Glomerular visceral epithelial cell (primary cell): ENCODE measurements around the gene MAP7D1.
"Not testable (repeated sequence)": the region's sequence is repeated elsewhere in the genome, so short reads cannot be mapped to it uniquely, and the experiment has no call there.

Experiments
- DNase-seq: peaks from one replicate; pipeline ENCODE4 v3.0.0-alpha.2; 2016; ENCODE audit errors: extremely low spot score

MAP7D1 gene

GRCh38 chr1:36151845-36152203, 4.1 kb upstream of the MAP7D1 start:
- DNase-seq: no peak

DNA sequence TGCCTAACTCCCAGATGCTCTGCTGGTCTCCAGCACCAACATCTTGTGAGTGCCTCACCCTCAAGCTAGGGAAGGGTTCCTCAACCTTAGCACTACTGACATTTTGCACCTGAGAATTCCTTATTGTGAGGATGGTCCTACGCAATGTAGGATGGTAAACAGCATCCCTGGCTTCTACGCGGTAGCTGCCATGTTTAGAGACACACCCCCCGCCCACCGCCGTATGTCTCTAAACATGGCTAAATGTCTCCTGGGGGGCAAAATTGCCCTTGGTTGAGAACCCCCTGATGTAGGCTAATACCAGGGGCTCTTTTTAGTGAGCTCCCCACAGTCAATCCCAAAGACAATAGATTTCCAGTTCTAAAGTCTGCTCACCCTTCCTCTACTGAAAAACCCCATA, 2.5 kb upstream of the MAP7D1 start:
- DNase-seq: no peak

GRCh38 chr1:36154335-36154734, 1.6 kb upstream of the MAP7D1 start:
- DNase-seq: no peak

GRCh38 chr1:36154765-36155407, 1.1 kb upstream of the MAP7D1 start:
- DNase-seq: no peak

- DNase-seq: peak; percentile 55
These were observed 562 bp downstream of the MAP7D1 start for GRCh38 chr1:36156329-36157114.

GRCh38 chr1:36157115-36157903, 1.3 kb downstream of the MAP7D1 start:
- no peak for DNase-seq

DNA sequence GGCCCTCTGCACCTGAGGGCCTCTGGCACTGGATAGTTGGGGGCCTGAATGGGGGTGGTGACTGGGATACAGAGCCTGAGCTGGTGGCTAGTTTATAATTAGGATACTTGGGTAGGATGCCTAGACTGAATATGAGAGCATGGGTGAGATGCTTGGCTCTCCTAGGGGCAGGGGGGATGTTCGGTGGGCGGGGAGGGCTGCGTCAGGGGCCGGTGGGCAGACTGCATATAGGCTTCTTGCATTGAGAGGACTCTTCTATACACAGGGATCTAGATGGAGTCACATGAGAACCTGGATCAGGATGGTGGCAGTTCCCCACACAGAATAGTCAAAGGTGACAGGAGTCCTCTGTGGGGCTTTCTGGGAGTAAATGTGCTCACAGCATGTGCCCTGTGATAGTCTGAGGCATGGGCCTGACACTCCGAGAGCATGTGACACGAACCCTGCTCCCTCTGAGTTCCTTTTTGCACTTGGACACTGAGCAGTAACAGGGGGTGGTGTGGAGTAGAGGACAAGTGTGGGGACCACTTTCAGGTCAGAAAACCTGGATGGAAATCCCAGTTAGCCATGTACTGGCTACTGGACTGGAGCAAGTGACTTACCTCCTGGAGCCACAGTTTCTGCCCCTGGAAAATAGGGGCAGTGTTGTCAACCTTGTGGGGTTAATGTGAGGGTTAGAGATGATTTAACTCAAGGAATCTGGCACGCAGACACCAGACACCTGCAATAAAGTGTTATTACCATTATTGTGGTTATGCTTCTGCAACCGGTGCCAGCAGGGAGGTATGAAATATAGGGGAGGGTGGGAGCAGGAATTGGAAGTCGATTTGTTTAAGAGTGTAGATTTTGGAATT, 2.2 kb downstream of the MAP7D1 start:
- DNase-seq: no peak

DNA sequence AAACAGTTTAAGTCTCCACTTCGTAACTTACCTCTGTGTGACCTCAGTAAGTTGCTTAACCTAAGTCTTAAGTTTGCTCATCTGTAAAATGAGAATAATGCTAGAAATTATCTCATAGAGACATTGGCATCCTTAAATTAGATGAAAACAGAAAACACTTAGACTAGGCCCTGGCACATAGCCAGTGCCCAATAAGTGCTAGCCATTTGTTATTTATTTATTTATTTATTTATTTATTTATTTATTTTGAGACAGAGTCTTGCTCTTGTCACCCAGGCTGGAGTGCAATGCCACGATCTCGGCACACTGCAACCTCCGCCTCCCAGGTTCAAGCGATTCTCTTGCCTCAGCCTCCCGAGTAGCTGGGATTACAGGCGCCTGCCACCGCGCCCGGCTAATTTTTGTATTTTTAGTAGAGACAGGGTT, 2.9 kb downstream of the MAP7D1 start:
- not testable (repeated sequence) for DNase-seq

DNA sequence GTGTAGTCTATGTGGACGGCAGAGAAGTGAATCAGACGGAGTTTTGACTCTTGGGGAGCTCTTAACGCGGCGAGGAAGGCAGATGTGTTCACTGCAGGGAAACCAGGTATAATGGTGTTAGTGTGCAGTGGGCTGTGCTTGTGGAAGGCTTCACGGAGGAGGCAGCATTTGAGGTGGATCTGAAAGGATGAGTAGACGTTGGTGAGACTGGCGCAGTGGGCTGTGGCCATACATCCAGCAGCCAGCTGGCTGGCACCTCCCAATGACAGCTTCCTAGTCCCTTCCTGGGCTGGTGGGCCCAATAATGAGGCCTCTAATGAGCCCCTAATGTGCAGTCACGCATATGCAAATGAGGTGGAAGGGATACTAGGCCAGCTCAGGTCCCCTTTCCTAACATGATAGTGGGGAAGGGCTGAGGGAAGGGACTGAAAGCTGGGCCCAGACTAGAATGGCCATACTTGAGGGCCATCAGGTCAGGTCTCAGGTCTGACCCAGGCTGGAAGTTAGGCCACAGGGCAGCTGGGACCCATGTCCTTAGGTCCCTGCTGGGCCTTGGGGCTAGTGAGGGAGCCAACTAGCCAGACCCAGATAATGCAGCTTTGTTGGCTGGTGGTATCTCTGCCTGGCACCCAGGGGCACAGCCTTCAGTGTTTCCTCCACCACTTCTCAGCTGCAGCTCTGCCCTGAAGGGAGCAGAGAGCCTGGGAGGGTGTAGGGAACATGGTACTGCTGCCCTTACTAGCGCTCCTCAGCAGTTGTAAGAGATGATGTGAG, 3.8 kb downstream of the MAP7D1 start:
- no peak for DNase-seq

DNA sequence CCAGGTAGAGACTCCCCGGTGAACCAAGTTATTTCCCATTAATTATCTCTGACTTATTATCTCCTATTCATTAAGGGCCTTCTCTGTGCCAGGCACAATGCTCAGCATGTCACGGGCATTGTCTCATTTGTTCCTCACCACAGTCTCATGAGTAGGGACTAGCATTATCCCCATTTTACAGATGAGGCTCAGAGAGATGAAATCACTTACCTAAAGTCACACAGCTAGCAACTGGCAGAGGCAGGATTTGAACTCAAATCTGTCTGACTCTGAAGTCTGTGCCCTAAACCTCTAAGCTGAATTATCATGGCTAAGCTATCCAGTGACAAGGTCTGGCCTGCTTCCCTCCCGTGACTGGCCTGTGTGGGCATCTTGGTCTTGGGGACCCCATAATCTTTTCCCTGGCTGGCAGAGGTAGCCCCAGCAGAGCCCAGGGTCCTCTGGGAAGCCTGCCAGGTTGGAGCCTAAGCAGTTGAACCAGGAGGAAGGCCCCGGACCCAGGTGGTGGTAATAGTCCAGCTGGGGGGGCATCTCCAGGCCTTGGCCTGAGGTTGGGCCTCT, 4.5 kb downstream of the MAP7D1 start:
- no peak for DNase-seq

GRCh38 chr1:36160949-36161485, 5.1 kb downstream of the MAP7D1 start:
- DNase-seq: peak; percentile 88

GRCh38 chr1:36161641-36162531, 5.9 kb downstream of the MAP7D1 start:
- DNase-seq: peak; percentile 94

- no peak for DNase-seq
These were observed 6.8 kb downstream of the MAP7D1 start for GRCh38 chr1:36162680-36163239.

DNA sequence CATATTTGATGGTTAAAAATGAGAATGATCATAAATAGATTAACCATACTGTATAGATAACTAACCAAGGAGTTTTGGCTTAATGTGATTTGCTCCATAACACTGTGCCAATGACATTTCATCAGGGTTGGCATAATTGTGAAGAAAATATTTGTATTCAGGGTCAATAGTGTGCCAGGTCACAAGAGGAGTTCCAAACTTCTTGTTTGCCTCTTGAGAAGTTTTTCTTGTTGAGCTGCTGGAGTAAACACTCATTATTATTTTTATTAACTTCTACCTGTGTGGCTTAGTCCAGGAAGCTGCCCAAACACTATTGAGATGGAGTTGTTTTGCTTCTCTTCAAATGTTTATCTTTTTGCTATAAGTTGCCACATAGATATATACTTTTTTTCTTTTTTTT, 7.5 kb downstream of the MAP7D1 start:
- DNase-seq: no peak

DNA sequence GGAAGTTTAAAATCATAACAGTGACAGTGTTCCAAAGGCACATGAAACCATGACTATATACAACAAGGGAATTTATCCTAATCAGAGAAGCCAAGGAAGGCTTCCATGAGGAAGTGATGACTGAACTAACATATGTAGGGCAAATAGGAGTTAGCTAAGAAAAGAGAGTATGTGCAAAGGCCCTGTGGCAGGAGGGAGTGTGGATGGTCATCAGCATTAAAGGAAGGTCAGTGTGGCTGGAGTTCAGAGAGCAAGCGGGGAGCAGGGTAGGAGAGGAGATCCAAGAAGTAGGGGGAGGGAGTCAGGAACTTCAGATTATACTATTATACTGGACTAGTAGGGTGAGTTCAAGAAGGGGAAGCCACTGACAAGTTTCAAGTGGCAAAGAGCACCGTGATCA, 8.4 kb downstream of the MAP7D1 start:
- DNase-seq: no peak

DNA sequence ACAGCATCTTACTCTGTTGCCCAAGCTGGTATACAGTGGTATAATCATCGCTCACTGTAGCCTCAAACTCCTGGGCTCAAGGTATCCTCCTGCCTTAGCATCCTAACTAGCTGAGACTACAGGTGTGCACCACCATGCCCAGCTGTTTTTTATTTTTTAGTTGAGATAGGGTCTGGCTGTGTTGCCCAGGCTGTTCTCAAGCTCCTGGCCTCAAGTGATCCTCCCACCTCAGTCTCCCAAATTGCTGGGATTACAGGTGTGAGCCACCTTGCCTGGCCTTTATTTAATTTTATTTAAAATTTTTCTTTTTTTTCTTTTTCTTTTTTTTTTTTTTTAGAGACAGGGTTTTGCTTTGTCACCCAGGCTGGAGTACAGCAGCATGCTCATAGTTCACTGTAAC, 9.2 kb downstream of the MAP7D1 start:
- no peak for DNase-seq

- DNase-seq: no peak
These were observed 10.2 kb downstream of the MAP7D1 start for GRCh38 chr1:36166136-36166535.

GRCh38 chr1:36166938-36167905, 11.3 kb downstream of the MAP7D1 start:
- DNase-seq: no peak
